Tibial nerve (tissue), 4 donors: ENCODE measurements around the gene ENOSF1. TPM values are rescaled to one million over a fixed set of nuclear protein-coding genes. Genes with fewer than 3 reads are reported as not detected.

Experiments
- DNase-seq, 2 donors: peaks; one replicate each; pipeline ENCODE4 v3.0.0-alpha.2; 2019; ENCODE audit warnings: low spot score in 2 of 2
- H3K27ac ChIP-seq, 4 donors: fragments of 200-600 bp; sonication (generic) in 3 of 4; one replicate each; pipeline ENCODE4 v1.5.1; 2017 to 2019; ENCODE audit warnings: mild to moderate bottlenecking in 1 of 4
- H3K27me3 ChIP-seq, 2 donors: fragments of 200-600 bp; sonication (generic) in 1 of 2; one replicate each; pipeline versions ENCODE4 v1.5.1 to v1.6.0; 2017 to 2019
- H3K36me3 ChIP-seq, 3 donors: fragments of 200-600 bp; sonication (generic); one replicate each; pipeline ENCODE4 v1.5.1; 2018 to 2019
- H3K4me1 ChIP-seq, 4 donors: fragments of 200-600 bp; sonication (generic) in 3 of 4; one replicate each; pipeline ENCODE4 v1.5.1; 2017 to 2019
- H3K4me3 ChIP-seq, 4 donors: fragments of 200-600 bp; sonication (generic) in 3 of 4; one replicate each; pipeline ENCODE4 v1.5.1; 2017 to 2019; ENCODE audit warnings: mild to moderate bottlenecking in 1 of 4, moderate library complexity in 1 of 4
- H3K9me3 ChIP-seq, 4 donors: fragments of 200-600 bp; sonication (generic) in 3 of 4; one replicate each; pipeline ENCODE4 v1.5.1; 2017 to 2019
- CTCF ChIP-seq, 5 experiments: fragments of 200-600 bp in 3 of 5; fragments of 450-650 bp in 2 of 5; sonication (generic) in 3 of 5; IDR thresholded peaks; one replicate each; pipeline ENCODE4 v1.5.1; 2016 to 2019; ENCODE audit warnings: antibody characterized with exemption in 5 of 5, mild to moderate bottlenecking in 3 of 5, moderate library complexity in 2 of 5
- EP300 ChIP-seq, 2 donors: sonication (generic); formaldehyde crosslinking; IDR thresholded peaks; one replicate each; pipeline ENCODE4 v1.6.1; 2017; ENCODE audit warnings: antibody characterized with exemption in 2 of 2, mild to moderate bottlenecking in 1 of 2
- POLR2A ChIP-seq, 2 donors: fragments of 450-650 bp; IDR thresholded peaks; one replicate each; pipeline ENCODE4 v1.6.1; 2017; ENCODE audit warnings: antibody characterized with exemption in 2 of 2, mild to moderate bottlenecking in 2 of 2, moderate library complexity in 2 of 2
- WGBS, 2 donors: methylation state at CpG; one replicate each; pipeline ENCODE4 v1.1.5; 2018; 5-methylcytosine and 5-hydroxymethylcytosine counted together
- total RNA-seq, 4 donors: library from RNA; depleted of rRNA; stranded (reverse); fragments of >200 nt; gene quantifications; one replicate each; pipeline ENCODE4 v1.1.0, GENCODE V29; 2016

ENOSF1 gene
- total RNA-seq, 4 donors from 2014 or later, result 37.0 to 86.9 (median 47.3) TPM

DNA sequence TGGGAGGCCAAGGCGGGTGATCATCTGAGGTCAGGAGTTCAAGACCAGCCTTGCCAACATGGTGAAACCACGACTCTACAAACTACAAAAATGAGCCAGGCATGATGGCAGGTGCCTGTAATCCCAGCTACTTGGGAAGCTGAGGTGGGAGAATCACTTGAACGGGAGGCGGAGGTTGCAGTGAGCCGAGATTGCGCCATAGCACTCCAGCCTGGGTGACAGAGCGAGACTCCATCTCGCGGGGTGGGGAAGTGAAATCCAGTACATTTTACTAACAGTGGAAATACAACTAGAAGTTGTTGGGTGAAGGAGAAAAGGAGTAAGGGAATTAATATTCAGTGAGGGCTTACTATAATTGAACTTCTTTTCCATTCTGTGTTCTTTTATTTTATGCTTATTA is 13.2 kb upstream of the ENOSF1 start:
- no peaks in the 10 kb centered on the region for H3K9me3 ChIP-seq
- no peak overlapping the region for H3K27ac ChIP-seq
- H3K36me3 ChIP-seq, result peaks cover 0 to 35% (median 0%) of the 10 kb centered on the region in 3 donors
- TF ChIP-seq CTCF (IDR thresholded peaks at IDR 0.05), result no peak
- no peak for TF ChIP-seq EP300 (IDR thresholded peaks at IDR 0.05)
- no peak for TF ChIP-seq POLR2A (IDR thresholded peaks at IDR 0.05)
- no peaks in the 10 kb centered on the region for H3K27me3 ChIP-seq
- H3K4me3 ChIP-seq, result no peak overlapping the region
- 92 to 95% methylated on average over 9 of the region's 9 CpGs for WGBS, 2 donors
- no peak for DNase-seq
- no peaks in the 10 kb centered on the region for H3K4me1 ChIP-seq

- Histone ChIP-seq H3K4me1 (no peaks in the 10 kb centered on the region), H3K9me3 (no peaks in the 10 kb centered on the region), H3K36me3 (peaks cover 0 to 22% (median 0%) of the 10 kb centered on the region in 3 donors), H3K27ac (no peak overlapping the region), H3K27me3 (no peaks in the 10 kb centered on the region), H3K4me3 (no peak overlapping the region)
- WGBS, 2 donors, result 92 to 98% methylated on average over 1 of the region's 1 CpG
- TF ChIP-seq POLR2A (IDR thresholded peaks at IDR 0.05), result no peak
- no peak for TF ChIP-seq EP300 (IDR thresholded peaks at IDR 0.05)
- TF ChIP-seq CTCF (IDR thresholded peaks at IDR 0.05), result no peak
- DNase-seq, result no peak
Observed at GRCh38 chr18:723541-724080, 11.2 kb upstream of the ENOSF1 start.

GRCh38 chr18:717003-717402 is 4.6 kb upstream of the ENOSF1 start:
- 92% methylated on average over 4 of the region's 4 CpGs for WGBS, 2 donors
- no peak overlapping the region for H3K27ac ChIP-seq
- no peaks in the 10 kb centered on the region for H3K27me3 ChIP-seq
- TF ChIP-seq EP300 (IDR thresholded peaks at IDR 0.05), result no peak
- no peak for TF ChIP-seq POLR2A (IDR thresholded peaks at IDR 0.05)
- no peak for TF ChIP-seq CTCF (IDR thresholded peaks at IDR 0.05)
- no peaks in the 10 kb centered on the region for H3K36me3 ChIP-seq
- peaks cover 0 to 11% (median 0%) of the 10 kb centered on the region in 4 donors for H3K9me3 ChIP-seq
- no peaks in the 10 kb centered on the region for H3K4me1 ChIP-seq
- no peak overlapping the region for H3K4me3 ChIP-seq
- no peak for DNase-seq

DNA sequence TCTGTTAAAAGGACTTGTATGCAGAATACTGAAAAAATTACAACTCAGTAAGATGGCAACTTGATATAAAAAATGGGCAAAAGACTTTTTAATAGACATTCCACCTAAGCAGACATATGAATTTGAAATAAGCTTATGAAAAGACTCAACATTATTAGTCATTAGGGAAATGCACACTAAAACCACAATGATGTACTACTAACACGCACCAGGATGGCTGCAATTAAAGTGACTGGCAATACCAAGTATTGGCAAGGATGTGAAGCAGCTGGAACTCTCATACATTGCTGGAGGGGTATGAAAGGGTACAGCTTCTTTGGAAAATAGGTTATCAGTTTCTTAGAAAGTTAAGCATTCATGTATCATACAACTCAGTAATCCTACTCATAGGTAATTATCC is 3.2 kb upstream of the ENOSF1 start:
- Histone ChIP-seq H3K4me3 (no peak overlapping the region), H3K27me3 (no peaks in the 10 kb centered on the region), H3K36me3 (no peaks in the 10 kb centered on the region), H3K9me3 (peaks cover 0 to 11% (median 0%) of the 10 kb centered on the region in 4 donors), H3K27ac (no peak overlapping the region), H3K4me1 (peaks cover 0 to 9% (median 6%) of the 10 kb centered on the region in 4 donors)
- WGBS, 2 donors, result 69 to 73% methylated on average over 1 of the region's 1 CpG
- no peak for DNase-seq
- TF ChIP-seq EP300 (IDR thresholded peaks at IDR 0.05) (no peak), CTCF (IDR thresholded peaks at IDR 0.05) (no peak), POLR2A (IDR thresholded peaks at IDR 0.05) (no peak)

DNA sequence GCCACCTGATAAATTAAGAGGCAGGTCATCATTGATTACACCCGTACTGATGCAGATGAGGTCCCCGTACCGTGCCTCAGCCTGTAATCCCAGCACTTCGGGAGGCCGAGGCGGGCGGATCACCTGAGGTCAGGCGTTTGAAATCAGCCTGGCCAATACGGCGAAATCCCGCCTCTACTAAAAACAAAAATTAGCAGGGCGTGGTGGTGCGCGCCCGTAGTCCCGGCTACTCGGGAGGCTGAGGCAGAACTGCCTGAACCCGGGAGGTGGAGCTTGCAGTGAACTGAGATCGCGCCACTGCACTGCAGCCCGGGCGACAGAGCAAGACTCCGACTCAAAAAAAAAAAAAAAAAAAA is 683 bp upstream of the ENOSF1 start:
- 87 to 89% methylated on average over 22 to 23 of the region's 23 CpGs for WGBS, 2 donors
- peak overlapping the region; percentile 60 to 89 (median 79) for H3K27ac ChIP-seq

More for the DNA sequence above, 683 bp upstream of the ENOSF1 start:
- Histone ChIP-seq H3K4me1 (peaks cover 0 to 19% (median 6%) of the 10 kb centered on the region in 4 donors), H3K9me3 (peaks cover 0 to 11% (median 0%) of the 10 kb centered on the region in 4 donors), H3K4me3 (peak overlapping the region in 3 of 4 donors; percentile 45 to 87 (median 72)), H3K36me3 (peaks cover 0 to 11% (median 0%) of the 10 kb centered on the region in 3 donors), H3K27me3 (no peaks in the 10 kb centered on the region)
- DNase-seq, result no peak
- TF ChIP-seq CTCF (IDR thresholded peaks at IDR 0.05) (no peak), EP300 (IDR thresholded peaks at IDR 0.05) (no peak), POLR2A (IDR thresholded peaks at IDR 0.05) (no peak)
